Measurements from ENCODE around the gene SLU7. TPM values are rescaled to one million over a fixed set of nuclear protein-coding genes. Genes with fewer than 3 reads are reported as not detected.
A peak's percentile ranks its signal among the peaks of the same experiment; 100 is the strongest.

SLU7 gene
- polyA plus RNA-seq, 1 experiment: 12.5 TPM

- no peaks in the 10 kb centered on the region for H3K36me3 ChIP-seq (ENCODE audit: control insufficient read depth, insufficient read depth, low read length)
- H3K27me3 ChIP-seq (ENCODE audit: control insufficient read depth, insufficient read depth, low read length): no peaks in the 10 kb centered on the region
- POLR2A ChIA-PET: no interaction called here
- CTCF ChIA-PET: interaction anchor here (3.7 kb wide), 1 partner anchor 26 kb away, joined by 33 read pairs; no protein-coding TSS in a partner anchor
- no peak overlapping the region for H3K4me3 ChIP-seq (ENCODE audit: low read depth, low read length)
- DNase-seq (ENCODE audit: low read depth): no peak
- no peak for TF ChIP-seq CTCF (IDR thresholded peaks at IDR 0.05; ENCODE audit: insufficient read depth, low read depth, low read length)
Measured at GRCh38 chr5:160466116-160466515, 47.2 kb upstream of the SLU7 start.

GRCh38 chr5:160464466-160464797 lies 45.6 kb upstream of the SLU7 start:
- ChIA-PET CTCF (interaction anchor here (0.6 to 2.5 kb wide), 4 partner anchors 26 to 704 kb away, joined by 3 to 23 read pairs (median 4); no protein-coding TSS in a partner anchor), POLR2A (no interaction called here)
- no peaks in the 10 kb centered on the region for H3K36me3 ChIP-seq (ENCODE audit: control insufficient read depth, insufficient read depth, low read length)
- no peak overlapping the region for H3K4me3 ChIP-seq (ENCODE audit: low read depth, low read length)
- no peaks in the 10 kb centered on the region for H3K27me3 ChIP-seq (ENCODE audit: control insufficient read depth, insufficient read depth, low read length)
- no peak for TF ChIP-seq CTCF (IDR thresholded peaks at IDR 0.05; ENCODE audit: insufficient read depth, low read depth, low read length)
- no peak for DNase-seq (ENCODE audit: low read depth)

GRCh38 chr5:160463740-160464465 lies 45.0 kb upstream of the SLU7 start:
- DNase-seq (ENCODE audit: low read depth): peak; percentile 63
- CTCF ChIA-PET: interaction anchor here (0.6 to 2.5 kb wide), 4 partner anchors 26 to 703 kb away, joined by 3 to 23 read pairs (median 4); no protein-coding TSS in a partner anchor
- no peak overlapping the region for H3K4me3 ChIP-seq (ENCODE audit: low read depth, low read length)
- no peaks in the 10 kb centered on the region for H3K36me3 ChIP-seq (ENCODE audit: control insufficient read depth, insufficient read depth, low read length)
- TF ChIP-seq CTCF (IDR thresholded peaks at IDR 0.05; ENCODE audit: insufficient read depth, low read depth, low read length): no peak
- POLR2A ChIA-PET: no interaction called here
- H3K27me3 ChIP-seq (ENCODE audit: control insufficient read depth, insufficient read depth, low read length): no peaks in the 10 kb centered on the region

- ChIA-PET CTCF (interaction anchor here (1.6 to 2.5 kb wide), 2 partner anchors 25 to 45 kb away, joined by 5 to 23 read pairs; no protein-coding TSS in a partner anchor), POLR2A (no interaction called here)
- no peak for TF ChIP-seq CTCF (IDR thresholded peaks at IDR 0.05; ENCODE audit: insufficient read depth, low read depth, low read length)
- DNase-seq (ENCODE audit: low read depth): no peak
- no peaks in the 10 kb centered on the region for H3K27me3 ChIP-seq (ENCODE audit: control insufficient read depth, insufficient read depth, low read length)
- H3K36me3 ChIP-seq (ENCODE audit: control insufficient read depth, insufficient read depth, low read length): no peaks in the 10 kb centered on the region
- no peak overlapping the region for H3K4me3 ChIP-seq (ENCODE audit: low read depth, low read length)
Measured at GRCh38 chr5:160463227-160463626, 44.3 kb upstream of the SLU7 start.

GRCh38 chr5:160462167-160462566 lies 43.3 kb upstream of the SLU7 start:
- CTCF ChIA-PET: no interaction called here

More at GRCh38 chr5:160462167-160462566, 43.3 kb upstream of the SLU7 start:
- no peak for TF ChIP-seq CTCF (IDR thresholded peaks at IDR 0.05; ENCODE audit: insufficient read depth, low read depth, low read length)
- POLR2A ChIA-PET: no interaction called here
- Histone ChIP-seq H3K4me3 (ENCODE audit: low read depth, low read length) (no peak overlapping the region), H3K27me3 (ENCODE audit: control insufficient read depth, insufficient read depth, low read length) (no peaks in the 10 kb centered on the region), H3K36me3 (ENCODE audit: control insufficient read depth, insufficient read depth, low read length) (no peaks in the 10 kb centered on the region)
- no peak for DNase-seq (ENCODE audit: low read depth)

All from BJ (cell line).